GM12873 (cell line): ENCODE data around the gene DBP.

Experiments used
- TF ChIP-seq, protein P1 (sequence below): IDR thresholded peaks from 2 replicates; pipeline ENCODE4 v1.5.1; 2012; ENCODE audit warnings: low read depth, mild to moderate bottlenecking, moderate library complexity, low read length, control low read depth; ENCODE audit not compliant: insufficient read depth; ENCODE audit errors: missing control alignments

Gene DBP

DNA sequence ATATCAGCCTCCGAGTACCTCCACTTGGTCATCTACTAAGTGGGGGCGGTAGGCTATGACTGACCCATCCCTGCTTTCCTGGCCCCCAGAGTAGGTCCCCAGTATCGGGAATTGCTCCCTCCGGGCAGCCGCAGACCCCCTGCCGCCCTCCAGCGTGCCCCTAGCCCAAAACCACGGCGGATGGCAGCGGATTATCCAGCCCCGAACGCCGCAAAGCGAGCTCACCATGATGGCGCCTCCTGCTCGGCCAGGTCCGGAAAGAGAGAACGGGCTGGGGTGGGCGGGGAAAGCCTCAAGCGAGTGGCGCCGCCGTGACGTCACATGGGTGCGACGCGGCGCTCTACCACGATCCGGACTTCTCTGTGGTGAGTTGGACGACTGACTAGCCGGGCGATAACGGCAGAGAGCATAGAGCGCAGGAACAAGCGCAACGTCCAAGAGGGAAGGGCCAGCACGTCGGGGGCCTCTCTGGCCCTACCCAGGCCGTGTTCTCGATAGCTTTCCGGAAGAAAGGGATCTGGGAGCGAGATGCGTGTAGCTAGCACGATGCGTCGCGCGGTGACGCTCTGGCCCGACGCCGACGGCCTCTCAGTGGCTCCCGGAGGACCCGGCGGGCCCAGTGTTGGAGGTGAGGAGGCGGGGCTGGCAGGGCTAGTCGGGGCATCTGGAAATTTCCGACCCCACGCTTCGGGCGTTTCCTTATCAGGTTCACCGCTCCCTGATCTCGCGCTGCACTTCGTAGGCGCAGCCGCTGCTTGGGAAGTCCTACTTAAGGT is 18.1 kb downstream of the DBP start, which contains the start of the genes RPL18 and SPHK2:
RPL18 (minus strand) TSS at position 263 of the 776 bp plus-strand sequence; CDS start at position 228, 35 bp downstream.
SPHK2 (plus strand) TSS at position 591 of the 776 bp plus-strand sequence. CDS start 1,009 bp downstream, outside the sequence.
- TF ChIP-seq, protein P1, sequence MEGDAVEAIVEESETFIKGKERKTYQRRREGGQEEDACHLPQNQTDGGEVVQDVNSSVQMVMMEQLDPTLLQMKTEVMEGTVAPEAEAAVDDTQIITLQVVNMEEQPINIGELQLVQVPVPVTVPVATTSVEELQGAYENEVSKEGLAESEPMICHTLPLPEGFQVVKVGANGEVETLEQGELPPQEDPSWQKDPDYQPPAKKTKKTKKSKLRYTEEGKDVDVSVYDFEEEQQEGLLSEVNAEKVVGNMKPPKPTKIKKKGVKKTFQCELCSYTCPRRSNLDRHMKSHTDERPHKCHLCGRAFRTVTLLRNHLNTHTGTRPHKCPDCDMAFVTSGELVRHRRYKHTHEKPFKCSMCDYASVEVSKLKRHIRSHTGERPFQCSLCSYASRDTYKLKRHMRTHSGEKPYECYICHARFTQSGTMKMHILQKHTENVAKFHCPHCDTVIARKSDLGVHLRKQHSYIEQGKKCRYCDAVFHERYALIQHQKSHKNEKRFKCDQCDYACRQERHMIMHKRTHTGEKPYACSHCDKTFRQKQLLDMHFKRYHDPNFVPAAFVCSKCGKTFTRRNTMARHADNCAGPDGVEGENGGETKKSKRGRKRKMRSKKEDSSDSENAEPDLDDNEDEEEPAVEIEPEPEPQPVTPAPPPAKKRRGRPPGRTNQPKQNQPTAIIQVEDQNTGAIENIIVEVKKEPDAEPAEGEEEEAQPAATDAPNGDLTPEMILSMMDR, result no peak

DNA sequence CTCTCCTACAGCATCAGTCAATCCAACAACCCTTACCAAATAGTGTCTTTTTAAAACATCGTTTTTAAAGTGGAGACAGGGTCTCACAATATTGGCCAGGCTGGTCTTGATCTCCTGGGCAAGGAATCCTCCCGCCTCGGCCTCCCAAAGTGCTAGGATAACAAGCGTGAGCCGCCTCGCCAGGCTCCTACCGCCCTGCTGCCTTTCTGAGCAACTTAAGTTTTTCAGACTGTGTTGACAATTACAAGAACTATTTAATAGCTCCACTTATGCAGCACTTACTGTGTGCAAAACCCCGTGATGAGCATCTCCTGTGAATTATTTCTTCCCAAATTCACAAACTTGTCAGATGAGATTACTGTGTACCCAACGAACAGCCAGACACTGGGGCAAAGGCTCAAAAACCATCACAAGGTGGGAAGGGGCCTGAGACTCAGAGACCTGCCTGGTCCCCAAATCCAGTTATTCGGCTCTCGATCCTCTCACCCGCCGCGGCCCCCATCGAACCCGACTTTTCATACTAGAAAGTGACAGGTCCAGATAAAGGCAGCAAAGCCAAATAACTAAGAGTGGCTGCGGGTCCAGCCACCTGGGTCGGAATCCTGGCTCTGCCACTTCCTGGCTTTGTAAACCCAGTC is 18.8 kb downstream of the DBP start:
- TF ChIP-seq, protein P1, result no peak

DNA sequence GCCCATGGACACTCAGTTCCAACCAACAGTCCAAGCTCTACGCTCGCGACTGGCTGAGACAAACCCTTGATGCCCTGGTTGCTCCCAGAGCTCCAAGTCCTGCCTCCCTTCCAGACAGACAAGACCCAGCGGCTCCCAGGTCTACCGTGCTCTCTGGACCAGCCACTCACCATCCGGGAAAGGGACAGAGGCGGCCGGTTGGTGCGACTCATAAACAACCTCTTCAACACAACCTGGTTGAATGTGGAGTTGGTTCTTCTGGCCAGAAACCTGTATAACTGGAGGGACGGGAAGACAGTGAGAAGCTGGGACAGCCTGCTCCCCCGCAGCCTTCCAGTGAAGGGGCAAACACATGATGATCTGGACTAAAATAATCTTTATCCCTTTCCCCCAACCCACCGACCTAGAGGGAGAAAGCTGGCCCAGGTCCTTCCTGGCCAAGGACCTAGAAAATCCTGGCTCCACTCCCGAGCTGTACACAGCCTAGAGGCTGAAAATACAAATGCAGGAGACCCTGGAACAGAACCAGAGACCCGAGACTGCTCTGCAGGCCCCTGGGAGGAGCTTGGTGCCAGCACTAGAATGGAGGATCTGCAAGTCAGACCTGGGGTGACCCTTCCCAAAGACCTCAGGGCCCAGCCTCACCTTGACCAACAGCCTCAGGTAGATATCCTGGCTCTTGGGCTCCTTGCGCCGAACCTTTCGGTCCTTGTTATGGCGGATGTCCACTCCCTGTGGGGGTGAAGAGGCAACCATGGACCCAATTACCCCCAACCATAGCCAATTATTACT is 19.8 kb downstream of the DBP start:
- TF ChIP-seq, protein P1, result no peak

DNA sequence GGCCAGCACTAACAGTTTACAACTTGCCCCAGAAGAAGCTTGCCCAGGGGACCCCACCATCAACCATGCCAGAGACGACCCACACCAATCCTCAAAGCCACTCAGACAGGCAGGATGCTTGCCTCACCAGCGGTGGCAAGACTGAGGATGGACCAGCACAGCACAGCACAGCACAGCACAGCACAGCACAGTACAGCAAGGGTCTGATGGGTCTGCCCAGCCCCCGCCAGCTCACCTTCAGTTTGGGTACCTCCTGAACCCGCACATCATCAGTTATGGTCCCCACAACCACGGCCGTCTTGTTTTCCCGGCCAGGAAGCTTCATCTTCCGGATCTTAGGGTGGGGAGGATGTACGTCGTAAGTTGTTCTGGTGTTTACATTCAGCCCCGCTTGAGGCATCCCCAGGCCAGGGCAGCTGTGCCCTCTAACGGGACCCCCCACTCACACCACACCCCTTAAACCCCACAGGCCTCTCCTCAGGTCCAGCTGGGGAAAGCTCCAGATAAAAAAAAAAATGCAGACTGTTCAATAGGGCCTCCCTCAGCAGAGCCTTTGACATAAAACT is 20.6 kb downstream of the DBP start:
- TF ChIP-seq, protein P1, result no peak

DNA sequence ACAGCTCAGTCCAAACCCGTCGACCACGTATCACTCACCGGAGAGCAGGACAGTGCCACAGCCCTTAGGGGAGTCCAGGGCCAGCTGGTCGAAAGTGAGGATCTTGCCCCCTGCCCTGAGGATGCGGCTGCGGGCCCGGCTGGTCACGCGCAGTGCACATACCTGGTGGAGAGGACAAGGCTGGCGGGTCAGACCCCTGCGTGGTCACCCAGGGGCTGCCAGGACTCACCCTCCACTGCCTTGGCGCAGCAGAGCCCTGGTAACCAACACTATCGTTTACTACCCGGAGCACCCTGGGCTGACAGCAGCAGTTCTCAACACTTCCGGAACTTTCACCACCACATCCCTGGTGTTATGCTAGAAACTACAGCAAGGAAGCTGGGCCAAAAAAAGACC is 21.1 kb downstream of the DBP start:
- TF ChIP-seq, protein P1, result no peak

DNA sequence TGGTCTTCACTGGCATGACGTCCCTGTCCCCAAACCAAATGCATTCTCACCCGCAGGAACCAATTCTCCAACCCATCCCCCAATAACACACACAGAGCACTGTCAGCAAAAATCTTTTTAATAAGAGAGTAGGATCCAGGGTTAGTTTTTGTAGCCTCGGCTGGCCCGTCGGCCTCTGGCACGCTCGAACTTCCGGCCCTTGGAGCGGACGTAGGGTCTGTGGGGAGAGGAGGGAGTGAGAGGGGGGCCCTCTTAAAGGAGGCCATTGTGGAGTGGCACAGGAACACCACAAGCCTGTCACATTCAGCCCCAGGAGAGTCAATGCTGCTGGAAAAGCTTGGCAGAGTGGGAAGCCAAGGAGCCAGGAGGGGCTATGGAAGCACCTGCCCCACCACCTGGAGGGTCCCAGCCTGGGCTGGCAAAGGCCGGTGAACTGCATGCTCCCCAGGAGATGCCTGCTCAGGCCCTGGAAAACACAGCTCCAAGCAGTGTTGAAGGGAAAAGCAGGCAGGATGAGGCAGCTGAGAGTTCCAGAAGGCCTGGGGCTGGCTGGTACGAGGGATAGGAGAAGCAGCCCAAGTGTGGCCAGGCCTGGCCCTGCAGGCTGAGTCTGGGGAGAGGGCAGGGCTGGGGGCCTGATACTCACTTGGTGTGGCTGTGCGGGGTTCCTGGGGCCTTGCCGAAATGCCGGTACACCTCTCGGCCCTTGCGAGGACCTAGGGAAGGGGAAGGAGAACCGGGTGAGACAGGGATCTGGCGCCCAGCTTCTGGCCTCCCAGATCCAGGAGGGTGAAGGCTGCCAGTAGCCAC is 21.7 kb downstream of the DBP start:
- TF ChIP-seq, protein P1, result no peak
